HepG2 (cell line): Measurements from ENCODE around the gene TUBA4A. TPM values are rescaled to one million over a fixed set of nuclear protein-coding genes. Genes with fewer than 3 reads are reported as not detected.

Source experiments
- ELF4 ChIP-seq: sonication (generic); formaldehyde crosslinking; IDR thresholded peaks from 2 replicates; pipeline ENCODE4 v1.5.0; 2020; ENCODE audit warnings: missing genetic modification reagents, mild to moderate bottlenecking, moderate library complexity, borderline replicate concordance
- ELK4 ChIP-seq: sonication (generic); formaldehyde crosslinking; IDR thresholded peaks from 2 replicates; pipeline ENCODE4 v1.9.0; 2021; ENCODE audit warnings: missing genetic modification reagents, borderline replicate concordance
- ESRRA ChIP-seq: sonication (generic); formaldehyde crosslinking; IDR thresholded peaks from 2 replicates; pipeline ENCODE4 v1.5.1; 2020; ENCODE audit warnings: mild to moderate bottlenecking, low read depth, missing genetic modification reagents
- FLYWCH1 ChIP-seq: sonication (generic); formaldehyde crosslinking; IDR thresholded peaks from 2 replicates; pipeline ENCODE4 v1.8.1; 2023; ENCODE audit warnings: mild to moderate bottlenecking, missing genetic modification reagents
- FOXC1 ChIP-seq: sonication (generic); formaldehyde crosslinking; IDR thresholded peaks from 2 replicates; pipeline ENCODE4 v1.8.0; 2022; ENCODE audit warnings: mild to moderate bottlenecking, missing genetic modification reagents, borderline replicate concordance
- HOXA3 ChIP-seq: sonication (generic); formaldehyde crosslinking; IDR thresholded peaks from 2 replicates; pipeline ENCODE4 v1.5.0; 2020; ENCODE audit warnings: missing genetic modification reagents
- KAT8 ChIP-seq: IDR thresholded peaks from 2 replicates; pipeline ENCODE4 v1.6.1; 2016; ENCODE audit warnings: missing genetic modification reagents, missing compliant biosample characterization
- KDM3A ChIP-seq: IDR thresholded peaks from 2 replicates; pipeline ENCODE4 v1.6.1; 2018; ENCODE audit warnings: low read depth, missing compliant biosample characterization
- KDM5B ChIP-seq: sonication (generic); formaldehyde crosslinking; IDR thresholded peaks from 2 replicates; pipeline ENCODE4 v1.4.0; 2020; ENCODE audit warnings: missing genetic modification reagents, mild to moderate bottlenecking, borderline replicate concordance
- NCOA1 ChIP-seq: sonication (generic); formaldehyde crosslinking; IDR thresholded peaks from 2 replicates; pipeline ENCODE4 v1.9.0; 2021; ENCODE audit warnings: missing genetic modification reagents
- NFYC ChIP-seq: IDR thresholded peaks from 2 replicates; pipeline ENCODE4 v1.6.1; 2016; ENCODE audit warnings: missing genetic modification reagents, missing compliant biosample characterization
- SIN3B ChIP-seq: fragments of 150-350 bp; IDR thresholded peaks from 2 replicates; pipeline ENCODE4 v1.6.1; 2014; ENCODE audit warnings: low read length
- SOX5 ChIP-seq: IDR thresholded peaks from 2 replicates; pipeline ENCODE4 v1.6.1; 2016; ENCODE audit warnings: borderline replicate concordance
- ZBTB37 ChIP-seq: sonication (generic); formaldehyde crosslinking; IDR thresholded peaks from 2 replicates; pipeline ENCODE4 v1.4.0; 2020; ENCODE audit warnings: mild to moderate bottlenecking, missing genetic modification reagents
- ZSCAN20 ChIP-seq: sonication (generic); formaldehyde crosslinking; IDR thresholded peaks from 2 replicates; pipeline ENCODE4 v1.4.0; 2020; ENCODE audit warnings: missing genetic modification reagents, mild to moderate bottlenecking, borderline replicate concordance
- polyA plus RNA-seq, 8 experiments: library from polyadenylated mRNA; depleted of rRNA in 3 of 8; stranded (reverse) in 7 of 8; unstranded in 1 of 8; fragments of >200 nt; fragmentation: Illumina TruSeq in 4 of 8; extraction: Trizol in 4 of 8; gene quantifications; 2 replicates each; pipeline versions ENCODE4 v1.2.1 to v1.2.3, GENCODE V29; 2011 to 2016; ENCODE audit warnings: low read depth in 4 of 8, missing spikeins in 1 of 8, mixed read lengths in 1 of 8; ENCODE audit not compliant: insufficient read depth in 1 of 8
- total RNA-seq, 5 experiments: library from RNA; depleted of rRNA; stranded (reverse); fragments of >200 nt; fragmentation: Illumina TruSeq; extraction: Trizol; gene quantifications; 2 replicates each; pipeline ENCODE4 v1.2.3, GENCODE V29; 2016; ENCODE audit warnings: low read depth in 1 of 5
- TF ChIP-seq, protein P1 (sequence below): sonication (generic); formaldehyde crosslinking; IDR thresholded peaks from 2 replicates; pipeline ENCODE4 v1.4.0; 2020; ENCODE audit warnings: missing genetic modification reagents, borderline replicate concordance
- TF ChIP-seq, protein P2 (sequence below): sonication (generic); formaldehyde crosslinking; IDR thresholded peaks from 2 replicates; pipeline ENCODE4 v1.4.0; 2020; ENCODE audit warnings: missing genetic modification reagents, borderline replicate concordance
- TF ChIP-seq, protein P3 (sequence below): sonication (generic); formaldehyde crosslinking; IDR thresholded peaks from 2 replicates; pipeline ENCODE4 v1.4.0; 2020; ENCODE audit warnings: mild to moderate bottlenecking, low read depth, missing genetic modification reagents
- TF ChIP-seq, protein P4 (sequence below): IDR thresholded peaks from 2 replicates; pipeline ENCODE4 v1.6.1; 2016

The TUBA4A gene
- total and polyA plus RNA-seq, 2 of the 13 experiments (the other 11 are each of a cell fraction or from before 2014, with no cell fraction given) = 1.3 to 12.7 TPM

DNA sequence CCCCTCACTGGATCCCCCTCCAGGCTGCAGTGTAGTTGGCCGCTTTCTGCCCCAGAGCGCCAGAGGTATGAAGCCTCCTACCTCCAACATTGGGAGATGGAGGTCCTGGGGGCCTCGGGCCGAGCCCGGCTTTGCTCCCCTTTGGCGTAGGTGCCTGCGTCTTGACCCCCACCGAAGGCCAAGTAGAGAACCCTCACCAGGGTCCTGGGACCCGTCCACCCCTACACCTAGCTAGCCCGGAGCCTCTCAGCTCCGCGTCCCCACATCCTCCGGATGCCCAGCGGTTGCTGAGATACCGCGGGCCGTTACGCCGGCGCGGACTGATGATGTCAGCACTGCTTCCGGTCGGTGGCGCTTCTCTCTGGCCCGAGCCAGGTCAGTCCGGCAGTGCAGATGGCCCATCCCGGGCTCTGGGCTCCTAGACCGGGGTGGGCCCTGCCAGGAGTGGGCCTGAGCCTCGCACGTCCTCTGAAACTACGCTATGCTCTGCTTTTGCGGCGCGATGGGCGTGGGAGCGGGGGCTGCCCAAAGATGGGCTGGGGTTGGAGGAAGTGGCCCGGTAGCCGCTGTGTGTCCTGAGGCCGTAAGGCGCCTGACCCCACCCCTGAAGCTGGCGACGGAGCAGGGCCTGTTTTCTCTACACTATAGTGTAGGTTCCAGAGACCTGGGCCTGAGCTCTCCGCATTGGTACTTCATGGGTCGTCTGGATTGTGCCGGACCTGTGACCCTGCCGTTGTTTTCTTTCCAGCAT is 8.4 kb downstream of the TUBA4A start, which contains the start of the genes GLB1L and STK16 (continued):
- TF ChIP-seq NFYC (CRISPR knock-in tag) = peak; percentile 40; the same call in 1 of the 2 replicates
- TF ChIP-seq SOX5 (CRISPR knock-in tag) = 0 out of 2 replicates have a peak, but pooled peaks have one; percentile 54
- TF ChIP-seq, protein P1, sequence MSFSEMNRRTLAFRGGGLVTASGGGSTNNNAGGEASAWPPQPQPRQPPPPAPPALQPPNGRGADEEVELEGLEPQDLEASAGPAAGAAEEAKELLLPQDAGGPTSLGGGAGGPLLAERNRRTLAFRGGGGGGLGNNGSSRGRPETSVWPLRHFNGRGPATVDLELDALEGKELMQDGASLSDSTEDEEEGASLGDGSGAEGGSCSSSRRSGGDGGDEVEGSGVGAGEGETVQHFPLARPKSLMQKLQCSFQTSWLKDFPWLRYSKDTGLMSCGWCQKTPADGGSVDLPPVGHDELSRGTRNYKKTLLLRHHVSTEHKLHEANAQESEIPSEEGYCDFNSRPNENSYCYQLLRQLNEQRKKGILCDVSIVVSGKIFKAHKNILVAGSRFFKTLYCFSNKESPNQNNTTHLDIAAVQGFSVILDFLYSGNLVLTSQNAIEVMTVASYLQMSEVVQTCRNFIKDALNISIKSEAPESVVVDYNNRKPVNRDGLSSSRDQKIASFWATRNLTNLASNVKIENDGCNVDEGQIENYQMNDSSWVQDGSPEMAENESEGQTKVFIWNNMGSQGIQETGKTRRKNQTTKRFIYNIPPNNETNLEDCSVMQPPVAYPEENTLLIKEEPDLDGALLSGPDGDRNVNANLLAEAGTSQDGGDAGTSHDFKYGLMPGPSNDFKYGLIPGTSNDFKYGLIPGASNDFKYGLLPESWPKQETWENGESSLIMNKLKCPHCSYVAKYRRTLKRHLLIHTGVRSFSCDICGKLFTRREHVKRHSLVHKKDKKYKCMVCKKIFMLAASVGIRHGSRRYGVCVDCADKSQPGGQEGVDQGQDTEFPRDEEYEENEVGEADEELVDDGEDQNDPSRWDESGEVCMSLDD (CRISPR knock-in tag) = no peak
- peak; percentile 90 for TF ChIP-seq ZSCAN20 (CRISPR knock-in tag)
- TF ChIP-seq HOXA3 (CRISPR knock-in tag) = peak; percentile 99
- TF ChIP-seq KDM5B = peak; percentile 95
- no peak for TF ChIP-seq ZBTB37
- TF ChIP-seq ELF4 (CRISPR knock-in tag) = no peak
- peak; percentile 88 for TF ChIP-seq NCOA1
- peak; percentile 93 for TF ChIP-seq SIN3B
- TF ChIP-seq FLYWCH1 (CRISPR knock-in tag) = 0 out of 2 replicates have a peak, but pooled peaks have one; percentile 51
- peak; percentile 79; the same call in 1 of the 2 replicates for TF ChIP-seq ESRRA (CRISPR knock-in tag)
- peak; percentile 43; the same call in 1 of the 2 replicates for TF ChIP-seq ELK4
- peak; percentile 97 for TF ChIP-seq FOXC1 (CRISPR knock-in tag)
- TF ChIP-seq, protein P2, sequence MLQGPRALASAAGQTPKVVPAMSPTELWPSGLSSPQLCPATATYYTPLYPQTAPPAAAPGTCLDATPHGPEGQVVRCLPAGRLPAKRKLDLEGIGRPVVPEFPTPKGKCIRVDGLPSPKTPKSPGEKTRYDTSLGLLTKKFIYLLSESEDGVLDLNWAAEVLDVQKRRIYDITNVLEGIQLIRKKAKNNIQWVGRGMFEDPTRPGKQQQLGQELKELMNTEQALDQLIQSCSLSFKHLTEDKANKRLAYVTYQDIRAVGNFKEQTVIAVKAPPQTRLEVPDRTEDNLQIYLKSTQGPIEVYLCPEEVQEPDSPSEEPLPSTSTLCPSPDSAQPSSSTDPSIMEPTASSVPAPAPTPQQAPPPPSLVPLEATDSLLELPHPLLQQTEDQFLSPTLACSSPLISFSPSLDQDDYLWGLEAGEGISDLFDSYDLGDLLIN (CRISPR knock-in tag) = peak; percentile 86; the same call in 1 of the 2 replicates
- TF ChIP-seq, protein P3, sequence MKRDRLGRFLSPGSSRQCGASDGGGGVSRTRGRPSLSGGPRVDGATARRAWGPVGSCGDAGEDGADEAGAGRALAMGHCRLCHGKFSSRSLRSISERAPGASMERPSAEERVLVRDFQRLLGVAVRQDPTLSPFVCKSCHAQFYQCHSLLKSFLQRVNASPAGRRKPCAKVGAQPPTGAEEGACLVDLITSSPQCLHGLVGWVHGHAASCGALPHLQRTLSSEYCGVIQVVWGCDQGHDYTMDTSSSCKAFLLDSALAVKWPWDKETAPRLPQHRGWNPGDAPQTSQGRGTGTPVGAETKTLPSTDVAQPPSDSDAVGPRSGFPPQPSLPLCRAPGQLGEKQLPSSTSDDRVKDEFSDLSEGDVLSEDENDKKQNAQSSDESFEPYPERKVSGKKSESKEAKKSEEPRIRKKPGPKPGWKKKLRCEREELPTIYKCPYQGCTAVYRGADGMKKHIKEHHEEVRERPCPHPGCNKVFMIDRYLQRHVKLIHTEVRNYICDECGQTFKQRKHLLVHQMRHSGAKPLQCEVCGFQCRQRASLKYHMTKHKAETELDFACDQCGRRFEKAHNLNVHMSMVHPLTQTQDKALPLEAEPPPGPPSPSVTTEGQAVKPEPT (CRISPR knock-in tag) = no peak; the same call in 1 of the 2 replicates
- TF ChIP-seq, protein P4, sequence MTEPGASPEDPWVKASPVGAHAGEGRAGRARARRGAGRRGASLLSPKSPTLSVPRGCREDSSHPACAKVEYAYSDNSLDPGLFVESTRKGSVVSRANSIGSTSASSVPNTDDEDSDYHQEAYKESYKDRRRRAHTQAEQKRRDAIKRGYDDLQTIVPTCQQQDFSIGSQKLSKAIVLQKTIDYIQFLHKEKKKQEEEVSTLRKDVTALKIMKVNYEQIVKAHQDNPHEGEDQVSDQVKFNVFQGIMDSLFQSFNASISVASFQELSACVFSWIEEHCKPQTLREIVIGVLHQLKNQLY (CRISPR knock-in tag) = peak; percentile 43; the same call in 1 of the 2 replicates
- TF ChIP-seq KAT8 (CRISPR knock-in tag) = peak; percentile 99
- TF ChIP-seq KDM3A (CRISPR knock-in tag) = peak; percentile 84; the same call in 1 of the 2 replicates
